GM21786 (cell line): ENCODE results near the gene TCF15.
"Not testable (repeated sequence)": the region's sequence is repeated elsewhere in the genome, so short reads cannot be mapped to it uniquely, and the experiment has no call there.

ENCODE experiments used
- ATAC-seq: cut with Tn5 transposase; IDR thresholded peaks from one replicate; pipeline ENCODE4 v1.9.1; 2021; ENCODE audit not compliant: unreplicated experiment

TCF15 gene

GRCh38 chr20:642398-643174 is 32.5 kb upstream of the TCF15 start:
- ATAC-seq = no peak

- ATAC-seq = not testable (repeated sequence)
These were observed 31.9 kb upstream of the TCF15 start for GRCh38 chr20:642013-642397.

GRCh38 chr20:641516-641875 is 31.4 kb upstream of the TCF15 start:
- ATAC-seq = no peak

GRCh38 chr20:640674-641515 is 30.8 kb upstream of the TCF15 start:
- ATAC-seq = no peak

- ATAC-seq = no peak
These were observed 28.5 kb upstream of the TCF15 start for GRCh38 chr20:638579-638978.

- no peak for ATAC-seq
These were observed 27.4 kb upstream of the TCF15 start for GRCh38 chr20:637559-637958.

- no peak for ATAC-seq
These were observed 25.8 kb upstream of the TCF15 start for GRCh38 chr20:635893-636338.

GRCh38 chr20:635028-635892 is 25.2 kb upstream of the TCF15 start:
- ATAC-seq = no peak

- ATAC-seq = no peak
These were observed 24.2 kb upstream of the TCF15 start for GRCh38 chr20:634148-634925.

- no peak for ATAC-seq
These were observed 21.0 kb upstream of the TCF15 start for GRCh38 chr20:631101-631500.

- ATAC-seq = no peak
These were observed 16.5 kb upstream of the TCF15 start for GRCh38 chr20:626579-626978.

GRCh38 chr20:625360-625932 is 15.3 kb upstream of the TCF15 start:
- no peak for ATAC-seq

- ATAC-seq = no peak
These were observed 13.6 kb upstream of the TCF15 start for GRCh38 chr20:623704-624103.

GRCh38 chr20:623021-623420 is 12.9 kb upstream of the TCF15 start:
- no peak for ATAC-seq

- ATAC-seq = no peak
These were observed 12.1 kb upstream of the TCF15 start for GRCh38 chr20:622161-622560.

- no peak for ATAC-seq
These were observed 11.1 kb upstream of the TCF15 start for GRCh38 chr20:621125-621756.

GRCh38 chr20:620246-620645 is 10.1 kb upstream of the TCF15 start:
- ATAC-seq = no peak

GRCh38 chr20:618980-619379 is 8.9 kb upstream of the TCF15 start:
- no peak for ATAC-seq

GRCh38 chr20:617934-618690 is 8.0 kb upstream of the TCF15 start:
- ATAC-seq = no peak
